Liver (tissue), 9 donors: ENCODE results near the gene TXNDC11. TPM values are rescaled to one million over a fixed set of nuclear protein-coding genes. Genes with fewer than 3 reads are reported as not detected.

ENCODE experiments used
- DNase-seq: peaks from one replicate; pipeline ENCODE4 v3.0.0-alpha.2; 2017; ENCODE audit warnings: low spot score
- H3K27ac ChIP-seq, 2 donors: one replicate each; pipeline ENCODE4 v1.7.0; 2013; ENCODE audit warnings: inconsistent platforms in 2 of 2, low read length in 2 of 2, control low read depth in 1 of 2, low read depth in 1 of 2, mild to moderate bottlenecking in 1 of 2
- H3K27me3 ChIP-seq, 4 donors: one replicate each; pipeline versions ENCODE4 v1.6.1 to v1.7.0; 2013; ENCODE audit warnings: low read length in 3 of 4, inconsistent platforms in 1 of 4, mild to moderate bottlenecking in 1 of 4, moderate library complexity in 1 of 4; ENCODE audit not compliant: control insufficient read depth in 4 of 4, insufficient read depth in 4 of 4
- H3K36me3 ChIP-seq, 4 donors: one replicate each; pipeline versions ENCODE4 v1.6.1 to v1.7.0; 2013; ENCODE audit warnings: low read length in 3 of 4, mild to moderate bottlenecking in 3 of 4, low read depth in 1 of 4, moderate library complexity in 1 of 4; ENCODE audit not compliant: control insufficient read depth in 4 of 4, insufficient read depth in 3 of 4
- H3K4me1 ChIP-seq, 4 donors: one replicate each; pipeline versions ENCODE4 v1.6.1 to v1.7.0; 2013; ENCODE audit warnings: low read length in 3 of 4, mild to moderate bottlenecking in 3 of 4, moderate library complexity in 1 of 4; ENCODE audit not compliant: control insufficient read depth in 4 of 4, insufficient read depth in 4 of 4
- H3K4me3 ChIP-seq, 3 donors: one replicate each; pipeline versions ENCODE4 v1.6.1 to v1.7.0; 2013; ENCODE audit warnings: low read length in 3 of 3, control low read depth in 1 of 3, low read depth in 1 of 3, mild to moderate bottlenecking in 1 of 3
- H3K9ac ChIP-seq, 2 donors: one replicate each; pipeline ENCODE4 v1.7.0; 2013; ENCODE audit warnings: low read length in 2 of 2, mild to moderate bottlenecking in 2 of 2, moderate library complexity in 2 of 2, control low read depth in 1 of 2, low read depth in 1 of 2
- H3K9me3 ChIP-seq, 4 donors: one replicate each; pipeline versions ENCODE4 v1.6.1 to v1.7.0; 2013; ENCODE audit warnings: low read length in 3 of 4; ENCODE audit not compliant: control insufficient read depth in 4 of 4
- CTCF ChIP-seq: fragments of 150-350 bp; IDR thresholded peaks from 2 replicates; pipeline ENCODE4 v1.5.1; 2017; ENCODE audit warnings: improper control_type of control experiment, low read depth, low read length; ENCODE audit not compliant: missing input control
- EGR1 ChIP-seq, 2 donors: IDR thresholded peaks; 2 replicates each; pipeline ENCODE4 v1.6.1; 2016 to 2018; ENCODE audit warnings: antibody characterized with exemption in 2 of 2, low read depth in 2 of 2
- FOXA2 ChIP-seq: IDR thresholded peaks from 2 replicates; pipeline ENCODE4 v1.6.1; 2016; ENCODE audit warnings: antibody characterized with exemption
- GABPA ChIP-seq, 2 donors: IDR thresholded peaks in 1 of 2; conservative IDR thresholded peaks in 1 of 2; 2 replicates each; pipeline ENCODE4 v1.6.1; 2016; ENCODE audit warnings: antibody characterized with exemption in 2 of 2, mild to moderate bottlenecking in 1 of 2, moderate library complexity in 1 of 2
- HNF4G ChIP-seq: IDR thresholded peaks from 2 replicates; pipeline ENCODE4 v1.6.1; 2016; ENCODE audit warnings: antibody characterized with exemption
- JUND ChIP-seq, 2 donors: IDR thresholded peaks; 2 replicates each; pipeline ENCODE4 v1.6.1; 2016; ENCODE audit warnings: antibody characterized with exemption in 2 of 2
- MAX ChIP-seq: IDR thresholded peaks from 2 replicates; pipeline ENCODE4 v1.6.1; 2016; ENCODE audit warnings: antibody characterized with exemption
- RAD21 ChIP-seq, 2 donors: IDR thresholded peaks; 2 replicates each; pipeline ENCODE4 v1.6.1; 2016; ENCODE audit warnings: antibody characterized with exemption in 2 of 2, mild to moderate bottlenecking in 2 of 2
- RXRA ChIP-seq, 2 donors: IDR thresholded peaks; 2 replicates each; pipeline ENCODE4 v1.6.1; 2017 to 2018; ENCODE audit warnings: antibody characterized with exemption in 2 of 2, mild to moderate bottlenecking in 1 of 2
- YY1 ChIP-seq: IDR thresholded peaks from 2 replicates; pipeline ENCODE4 v1.6.1; 2016; ENCODE audit warnings: antibody characterized with exemption, mild to moderate bottlenecking
- ZBTB33 ChIP-seq: IDR thresholded peaks from 2 replicates; pipeline ENCODE4 v1.6.1; 2016; ENCODE audit warnings: antibody characterized with exemption
- WGBS: extraction: QIAGEN DNeasy Blood & Tissue Kit; methylation state at CpG from one replicate; pipeline ENCODE4 v1.1.7; 2013; 5-methylcytosine and 5-hydroxymethylcytosine counted together
- polyA plus RNA-seq, 2 donors: library from polyadenylated mRNA; stranded (reverse) in 1 of 2; unstranded in 1 of 2; fragments of 200-250 nt in 1 of 2; fragments of >200 nt in 1 of 2; fragmentation: Nextera tagmentation in 1 of 2; extraction: Ambion mirVana in 1 of 2; gene quantifications; one replicate each; pipeline versions ENCODE4 v1.2.1 to v1.2.3, GENCODE V29; 2013 to 2015
- total RNA-seq, 2 donors: library from RNA; depleted of rRNA; stranded (reverse); fragments of >200 nt; gene quantifications; one replicate each; pipeline ENCODE4 v1.2.3, GENCODE V29; 2014
- donor health status: healthy.
- donor health status: healthy.
- donor health status: healthy.
- donor health status: healthy.
- donor health status: healthy.

Gene TXNDC11
- total and polyA plus RNA-seq, 4 donors = 26.4 to 63.5 (median 48.5) TPM

- no peak overlapping the region for H3K9ac ChIP-seq
- no peaks in the 10 kb centered on the region for H3K36me3 ChIP-seq
- no peak overlapping the region for H3K27ac ChIP-seq
- peaks cover 3 to 17% (median 11%) of the 10 kb centered on the region in 4 donors for H3K4me1 ChIP-seq
- TF ChIP-seq MAX (no peak), JUND (IDR thresholded peaks at IDR 0.05) (no peak), RXRA (IDR thresholded peaks at IDR 0.05) (no peak), FOXA2 (no peak), ZBTB33 (no peak), CTCF (no peak), GABPA (IDR thresholded peaks at IDR 0.05 in 1 of 2, conservative IDR thresholded peaks at IDR 0.05 in 1 of 2) (no peak), HNF4G (no peak), RAD21 (IDR thresholded peaks at IDR 0.05) (no peak), YY1 (no peak)
- H3K4me3 ChIP-seq = no peak overlapping the region
- no peaks in the 10 kb centered on the region for H3K27me3 ChIP-seq
- no peaks in the 10 kb centered on the region for H3K9me3 ChIP-seq
- WGBS = 67% methylated on average over 4 of the region's 4 CpGs
- no peak for DNase-seq
Observed at GRCh38 chr16:11642765-11643116, 99.9 kb downstream of the TXNDC11 start.

GRCh38 chr16:11640987-11641817 lies 101.5 kb downstream of the TXNDC11 start:
- Histone ChIP-seq H3K4me3 (no peak overlapping the region), H3K36me3 (no peaks in the 10 kb centered on the region), H3K9ac (peak overlapping the region in 1 of 2 donors; percentile 68), H3K4me1 (peaks cover 3 to 17% (median 11%) of the 10 kb centered on the region in 4 donors), H3K27me3 (no peaks in the 10 kb centered on the region), H3K9me3 (no peaks in the 10 kb centered on the region), H3K27ac (peak overlapping the region; percentile 94 to 97)
- WGBS = 43% methylated on average over 20 of the region's 20 CpGs
- peak; percentile 94 to 97 for TF ChIP-seq RAD21 (IDR thresholded peaks at IDR 0.05)
- TF ChIP-seq EGR1 (IDR thresholded peaks at IDR 0.05; ENCODE audit: low read depth in 2 of 2) = no peak
- TF ChIP-seq RXRA (IDR thresholded peaks at IDR 0.05) = no peak
- TF ChIP-seq CTCF = peak; percentile 77
- no peak for DNase-seq
